ENCODE results near the gene PLVAP. TPM values are rescaled to one million over a fixed set of nuclear protein-coding genes. Genes with fewer than 3 reads are reported as not detected.

The PLVAP gene
- total RNA-seq, 1 experiment from 2014 or later = not detected

GRCh38 chr19:17406046-17406886, 29.1 kb upstream of the PLVAP start:
- H3K56ac ChIP-seq (ENCODE audit: insufficient read length, low read depth, low read length) = no peak overlapping the region
- H3K9me3 ChIP-seq (ENCODE audit: control insufficient read depth, low read depth, low read length) = no peaks in the 10 kb centered on the region
- peak overlapping the region in 1 of 2 experiments; percentile 94; a peak in 3 of 5 replicates for H3K4me3 Mint-ChIP-seq
- H3K27me3 Mint-ChIP-seq (ENCODE audit: low read depth) = no peaks in the 10 kb centered on the region
- H3K27me3 ChIP-seq (ENCODE audit: insufficient read depth, low read length) = no peaks in the 10 kb centered on the region
- H3K79me1 ChIP-seq (ENCODE audit: insufficient read depth, low read depth, low read length, poor library complexity, severe bottlenecking) = no peaks in the 10 kb centered on the region
- no peak overlapping the region for H3K14ac ChIP-seq (ENCODE audit: insufficient read depth, low read length)
- no peak overlapping the region for H4K8ac ChIP-seq (replicated peaks; ENCODE audit: insufficient read length, low read depth, low read length)
- H3K4me2 ChIP-seq (ENCODE audit: insufficient read depth, insufficient read length, low read length) = peak overlapping the region; percentile 61
- H3K79me2 ChIP-seq (ENCODE audit: insufficient read depth, low read length) = no peaks in the 10 kb centered on the region; the same call in 1 of the 2 replicates
- H3K4me1 ChIP-seq (ENCODE audit: insufficient read depth, low read length) = peaks cover 7% of the 10 kb centered on the region; the same call in 1 of the 2 replicates
- H2AK5ac ChIP-seq (ENCODE audit: insufficient read length, low read length) = no peak overlapping the region
- no peaks in the 10 kb centered on the region for H3K9me3 Mint-ChIP-seq
- no peak overlapping the region for H4K5ac ChIP-seq (ENCODE audit: insufficient read length, low read depth, low read length)
- no peak overlapping the region for H2BK120ac ChIP-seq (ENCODE audit: low read depth, low read length, poor library complexity, severe bottlenecking)
- H3K27ac ChIP-seq (ENCODE audit: insufficient read length, low read depth, low read length) = no peak overlapping the region
- H2AFZ ChIP-seq (ENCODE audit: low read length) = no peak overlapping the region
- H3K9ac ChIP-seq (ENCODE audit: extremely low read depth, insufficient read length, low read length) = no peak overlapping the region
- H3K23me2 ChIP-seq (ENCODE audit: insufficient read length, low read depth, low read length, poor library complexity, severe bottlenecking) = peaks cover 15% of the 10 kb centered on the region
- no peak overlapping the region for H2BK15ac ChIP-seq (ENCODE audit: low read depth, low read length)
- H4K91ac ChIP-seq (ENCODE audit: insufficient read length, low read depth, low read length) = no peak overlapping the region
- no peak for TF ChIP-seq CTCF (conservative IDR thresholded peaks at IDR 0.05)
- H3K18ac ChIP-seq (ENCODE audit: insufficient read length, low read depth, low read length) = no peak overlapping the region
- H3K4me1 Mint-ChIP-seq = peaks cover 31 to 39% of the 10 kb centered on the region in 2 experiments
- peaks cover 5 to 22% (median 14%) of the 10 kb centered on the region in 3 experiments; a peak in 6 of 7 replicates for H3K36me3 Mint-ChIP-seq (ENCODE audit: insufficient read depth in 1 of 3, low read depth in 3 of 3)
- H3K23ac ChIP-seq (ENCODE audit: insufficient read length, low read depth, low read length) = no peak overlapping the region
- H4K20me1 ChIP-seq (ENCODE audit: control insufficient read depth, insufficient read depth, insufficient read length) = no peaks in the 10 kb centered on the region
- H3T11ph ChIP-seq (ENCODE audit: low read length) = no peak overlapping the region
- H3K4ac ChIP-seq (ENCODE audit: low read depth, low read length) = no peak overlapping the region
- no CpG with 5 or more reads among the region's 10 CpGs for WGBS (ENCODE audit: extremely low coverage, insufficient read length, low lambda C conversion rate)
- H2BK5ac ChIP-seq (ENCODE audit: insufficient read length, low read length) = no peak overlapping the region
- peak; percentile 49 for DNase-seq
- H3K27ac Mint-ChIP-seq = peak overlapping the region in 2 of 3 experiments; percentile 93 to 94; a peak in 5 of 7 replicates
- H2BK20ac ChIP-seq (ENCODE audit: low read depth, low read length, poor library complexity, severe bottlenecking) = no peak overlapping the region
- H2BK12ac ChIP-seq (ENCODE audit: insufficient read length, low read depth, low read length) = no peak overlapping the region
